ENCODE data around the gene PLCH1. TPM values are rescaled to one million over a fixed set of nuclear protein-coding genes. Genes with fewer than 3 reads are reported as not detected.
"Not testable (repeated sequence)": the region's sequence is repeated elsewhere in the genome, so short reads cannot be mapped to it uniquely, and the experiment has no call there.

PLCH1 gene
- total RNA-seq, 1 experiment from 2014 or later, result 3.8 TPM

DNA sequence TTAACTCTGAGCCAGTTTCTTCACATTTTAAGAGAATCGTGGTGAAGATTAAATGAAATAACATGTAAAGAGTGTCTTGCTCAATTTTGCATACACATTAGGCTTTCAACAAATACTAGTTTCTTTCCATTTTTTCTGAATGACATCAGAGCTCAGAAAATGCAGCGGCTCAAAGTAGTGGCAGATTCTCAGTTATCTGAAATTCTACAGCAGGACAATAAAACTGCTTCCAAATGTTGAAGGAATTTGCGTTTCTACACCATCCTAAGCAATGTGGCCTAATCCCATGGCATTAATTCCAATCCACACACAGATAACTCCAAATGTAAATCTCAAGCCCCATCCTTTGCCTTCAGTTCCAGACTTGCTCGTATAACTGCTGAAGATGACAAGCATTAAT is 115.8 kb downstream of the PLCH1 start:
- Histone ChIP-seq H3K9ac (ENCODE audit: low read length) (no peak overlapping the region), H3K9me3 (ENCODE audit: control insufficient read depth in 1 of 2, insufficient read depth in 1 of 2, low read depth in 1 of 2, low read length in 2 of 2) (no peaks in the 10 kb centered on the region), H3K79me2 (ENCODE audit: insufficient read depth, low read length) (no peaks in the 10 kb centered on the region), H4K20me1 (ENCODE audit: insufficient read depth) (no peaks in the 10 kb centered on the region), H2AFZ (ENCODE audit: low read depth, low read length, poor library complexity, severe bottlenecking) (no peak overlapping the region), H3K4me2 (ENCODE audit: low read length) (no peak overlapping the region), H3K27me3 (ENCODE audit: insufficient read depth, low read length) (no peaks in the 10 kb centered on the region), H3K27ac (ENCODE audit: low read depth, low read length) (no peak overlapping the region), H3K9me2 (ENCODE audit: insufficient read depth) (no peaks in the 10 kb centered on the region), H3K4me3 (replicated peaks in 1 of 2; ENCODE audit: low read depth in 1 of 2, low read length in 2 of 2) (no peak overlapping the region), H3K36me3 (ENCODE audit: control insufficient read depth in 1 of 2, insufficient read depth in 2 of 2, low read length in 2 of 2) (no peaks in the 10 kb centered on the region), H3K4me1 (ENCODE audit: control insufficient read depth in 1 of 2, insufficient read depth in 2 of 2, low read length in 2 of 2) (no peaks in the 10 kb centered on the region)
- no TSS peak for BruUV-seq (replicated peaks)
- POLR2A ChIA-PET, result no interaction called here
- CTCF ChIA-PET, result no interaction called here
- no peak for DNase-seq (ENCODE audit: low read depth, low spot score)
- TF ChIP-seq, protein P1, sequence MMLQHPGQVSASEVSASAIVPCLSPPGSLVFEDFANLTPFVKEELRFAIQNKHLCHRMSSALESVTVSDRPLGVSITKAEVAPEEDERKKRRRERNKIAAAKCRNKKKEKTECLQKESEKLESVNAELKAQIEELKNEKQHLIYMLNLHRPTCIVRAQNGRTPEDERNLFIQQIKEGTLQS (IDR thresholded peaks at IDR 0.05), result no peak
- RAD21 ChIA-PET (ENCODE audit: low non-redundant PET in 1 of 2, low total read pairs in 2 of 2, uncharacterized antibody in 2 of 2, unreplicated experiment in 2 of 2), result no interaction called here
- no peak for ATAC-seq
- intact Hi-C loops (cut with micrococcal nuclease), result no loop called here

DNA sequence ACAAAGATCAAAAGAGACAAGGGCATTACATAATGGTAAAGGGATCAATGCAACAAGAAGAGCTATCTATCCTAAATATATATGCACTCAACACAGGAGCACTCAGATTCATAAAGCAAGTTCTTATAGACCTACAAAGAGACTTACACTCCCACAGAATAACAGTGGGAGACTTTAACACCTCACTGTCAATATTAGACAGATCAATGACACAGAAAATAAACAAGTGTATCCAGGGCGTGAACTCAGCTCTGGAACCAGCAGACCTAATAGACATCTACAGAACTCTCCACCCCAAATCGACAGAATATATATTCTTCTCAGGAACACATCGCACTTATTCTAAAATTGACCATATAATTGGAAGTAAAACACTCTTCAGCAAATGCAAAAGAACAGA is 122.2 kb downstream of the PLCH1 start:
- H3K9ac ChIP-seq (ENCODE audit: low read length), result not testable (repeated sequence)

DNA sequence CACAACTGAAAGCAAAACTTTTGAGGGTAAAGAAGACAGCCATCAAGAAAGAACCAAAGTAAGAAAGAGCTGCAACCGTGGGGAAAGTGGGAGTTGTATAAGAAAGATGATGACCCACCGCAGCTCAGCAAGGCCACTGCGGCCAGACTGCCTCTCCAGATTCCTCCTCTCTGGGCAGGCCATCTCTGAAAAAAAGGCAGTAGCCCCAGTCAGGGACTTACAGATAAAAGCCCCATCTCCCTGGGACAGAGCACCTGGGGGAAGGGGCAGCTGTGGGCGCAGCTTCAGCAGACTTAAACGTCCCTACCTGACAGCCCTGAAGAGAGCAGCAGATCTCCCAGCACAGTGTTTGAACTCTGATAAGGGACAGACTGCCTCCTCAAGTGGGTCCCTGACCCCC is 124.3 kb downstream of the PLCH1 start:
- H3K4me1 ChIP-seq (ENCODE audit: control insufficient read depth in 1 of 2, insufficient read depth in 2 of 2, low read length in 2 of 2); POLR2A ChIA-PET; H3K9me2 ChIP-seq (ENCODE audit: insufficient read depth); H3K4me2 ChIP-seq (ENCODE audit: low read length); H3K36me3 ChIP-seq (ENCODE audit: control insufficient read depth in 1 of 2, insufficient read depth in 2 of 2, low read length in 2 of 2); H4K20me1 ChIP-seq (ENCODE audit: insufficient read depth); CTCF ChIA-PET; H3K27me3 ChIP-seq (ENCODE audit: insufficient read depth, low read length); H3K27ac ChIP-seq (ENCODE audit: low read depth, low read length); H3K79me2 ChIP-seq (ENCODE audit: insufficient read depth, low read length); RAD21 ChIA-PET (ENCODE audit: low non-redundant PET in 1 of 2, low total read pairs in 2 of 2, uncharacterized antibody in 2 of 2, unreplicated experiment in 2 of 2); H3K9ac ChIP-seq (ENCODE audit: low read length); BruUV-seq (replicated peaks); intact Hi-C loops (cut with micrococcal nuclease); H3K9me3 ChIP-seq (ENCODE audit: control insufficient read depth in 1 of 2, insufficient read depth in 1 of 2, low read depth in 1 of 2, low read length in 2 of 2); DNase-seq (ENCODE audit: low read depth, low spot score); H2AFZ ChIP-seq (ENCODE audit: low read depth, low read length, poor library complexity, severe bottlenecking); ATAC-seq; H3K4me3 ChIP-seq (replicated peaks in 1 of 2; ENCODE audit: low read depth in 1 of 2, low read length in 2 of 2): not testable (repeated sequence)

More for the DNA sequence above, 122.2 kb downstream of the PLCH1 start:
- BruUV-seq (replicated peaks); H3K4me2 ChIP-seq (ENCODE audit: low read length); H3K4me1 ChIP-seq (ENCODE audit: control insufficient read depth in 1 of 2, insufficient read depth in 2 of 2, low read length in 2 of 2); H4K20me1 ChIP-seq (ENCODE audit: insufficient read depth); intact Hi-C loops (cut with micrococcal nuclease); POLR2A ChIA-PET; H3K36me3 ChIP-seq (ENCODE audit: control insufficient read depth in 1 of 2, insufficient read depth in 2 of 2, low read length in 2 of 2); ATAC-seq; H3K27me3 ChIP-seq (ENCODE audit: insufficient read depth, low read length); H3K79me2 ChIP-seq (ENCODE audit: insufficient read depth, low read length); RAD21 ChIA-PET (ENCODE audit: low non-redundant PET in 1 of 2, low total read pairs in 2 of 2, uncharacterized antibody in 2 of 2, unreplicated experiment in 2 of 2); H2AFZ ChIP-seq (ENCODE audit: low read depth, low read length, poor library complexity, severe bottlenecking); H3K27ac ChIP-seq (ENCODE audit: low read depth, low read length); DNase-seq (ENCODE audit: low read depth, low spot score); H3K9me2 ChIP-seq (ENCODE audit: insufficient read depth); CTCF ChIA-PET; H3K9me3 ChIP-seq (ENCODE audit: control insufficient read depth in 1 of 2, insufficient read depth in 1 of 2, low read depth in 1 of 2, low read length in 2 of 2); H3K4me3 ChIP-seq (replicated peaks in 1 of 2; ENCODE audit: low read depth in 1 of 2, low read length in 2 of 2): not testable (repeated sequence)
